Spleen (tissue), 11 donors: ENCODE measurements around the gene THOC7. TPM values are rescaled to one million over a fixed set of nuclear protein-coding genes. Genes with fewer than 3 reads are reported as not detected.

ENCODE experiments used
- DNase-seq: peaks from one replicate; pipeline ENCODE4 v3.0.0-alpha.2; 2020
- H3K27ac ChIP-seq, 8 donors: fragments of 200-600 bp; sonication (generic) in 7 of 8; 1 replicate in 4 of 8; 2 replicates in 4 of 8; pipeline versions ENCODE4 v1.5.0 to v1.8.0; 2016 to 2021; ENCODE audit warnings: inconsistent platforms in 4 of 8, mild to moderate bottlenecking in 4 of 8, moderate library complexity in 1 of 8
- H3K27me3 ChIP-seq, 7 donors: fragments of 200-600 bp; sonication (generic) in 6 of 7; replicated peaks in 1 of 7; 1 replicate in 4 of 7; 2 replicates in 3 of 7; pipeline versions ENCODE4 v1.5.0 to v1.8.0; 2016 to 2021; ENCODE audit warnings: inconsistent platforms in 3 of 7, mild to moderate bottlenecking in 1 of 7
- H3K36me3 ChIP-seq, 6 donors: fragments of 200-600 bp; sonication (generic) in 5 of 6; 1 replicate in 4 of 6; 2 replicates in 2 of 6; pipeline versions ENCODE4 v1.5.0 to v1.8.0; 2016 to 2021; ENCODE audit warnings: inconsistent platforms in 2 of 6
- H3K4me1 ChIP-seq, 6 donors: fragments of 200-600 bp; sonication (generic) in 5 of 6; 1 replicate in 3 of 6; 2 replicates in 3 of 6; pipeline versions ENCODE4 v1.5.0 to v1.8.0; 2016 to 2021; ENCODE audit warnings: inconsistent platforms in 3 of 6
- H3K4me3 ChIP-seq, 8 donors: fragments of 200-600 bp; sonication (generic) in 7 of 8; 1 replicate in 4 of 8; 2 replicates in 4 of 8; pipeline versions ENCODE4 v1.5.0 to v1.8.0; 2016 to 2021; ENCODE audit warnings: inconsistent platforms in 4 of 8, mild to moderate bottlenecking in 4 of 8, moderate library complexity in 2 of 8
- H3K9me3 ChIP-seq, 8 donors: fragments of 200-600 bp; sonication (generic) in 7 of 8; 1 replicate in 4 of 8; 2 replicates in 4 of 8; pipeline versions ENCODE4 v1.5.0 to v1.8.0; 2016 to 2021; ENCODE audit warnings: inconsistent platforms in 4 of 8
- POLR2A ChIP-seq, 3 donors: fragments of 450-650 bp; IDR thresholded peaks; one replicate each; pipeline ENCODE4 v1.5.1; 2017; ENCODE audit warnings: antibody characterized with exemption in 3 of 3, mild to moderate bottlenecking in 1 of 3
- POLR2AphosphoS5 ChIP-seq, 3 donors: sonication (generic); formaldehyde crosslinking; IDR thresholded peaks; one replicate each; pipeline ENCODE4 v1.5.1; 2017; ENCODE audit warnings: antibody characterized with exemption in 3 of 3
- WGBS, 5 donors: extraction: QIAGEN DNeasy Blood & Tissue Kit in 3 of 5; methylation state at CpG; one replicate each; pipeline versions ENCODE4 v1.1.5 to v1.1.7; 2013 to 2018; 5-methylcytosine and 5-hydroxymethylcytosine counted together
- intact Hi-C: fragments of 100-400 bp; cut with DNase I; formaldehyde crosslinking; loops from one replicate; pipeline ENCODE4 v1.15.0; 2023; ENCODE audit warnings: low total_unique reads
- polyA plus RNA-seq, 3 donors: library from polyadenylated mRNA; stranded (reverse); fragments of 200-250 nt; gene quantifications; one replicate each; pipeline ENCODE4 v1.2.1, GENCODE V29; 2013
- total RNA-seq, 7 donors: library from RNA; depleted of rRNA in 3 of 7; stranded (reverse); fragments of >200 nt in 3 of 7; fragmentation: NEBNext Ultra II Directional in 4 of 7; extraction: Animal tissue kit (Norgen Biotek cat#: 25700) in 4 of 7; gene quantifications; one replicate each; pipeline versions ENCODE4 v1.1.0 to v1.2.1, GENCODE V29; 2016 to 2021
- TF ChIP-seq, protein P1 (sequence below), 11 experiments: fragments of 200-600 bp in 7 of 11; fragments of 450-650 bp in 4 of 11; sonication (generic) in 4 of 11; IDR thresholded peaks in 8 of 11; conservative IDR thresholded peaks in 3 of 11; 1 replicate in 7 of 11; 2 replicates in 4 of 11; pipeline versions ENCODE4 v1.4.0 to v1.8.0; 2016 to 2021; ENCODE audit warnings: antibody characterized with exemption in 11 of 11, inconsistent platforms in 4 of 11, mild to moderate bottlenecking in 1 of 11
- donor health status: healthy with polysubstance abuse.
- donor health status: DM: no; HTN: no; CAD: no; lungs with moderate emphysema.
- donor health status: DM: no; HTN: no; CAD: no.
- donor health status: Bipolar disorder and iron deficiency.
- donor health status: healthy.
- donor health status: DM: no; HTN: no; CAD: no.
- donor health status: DM: yes; HTN: yes; CAD: no.

The THOC7 gene
- total and polyA plus RNA-seq, 10 donors: 23.8 to 74.6 (median 39.0) TPM

- Histone ChIP-seq H3K4me1 (no peaks in the 10 kb centered on the region), H3K27ac (no peak overlapping the region), H3K4me3 (no peak overlapping the region), H3K9me3 (no peaks in the 10 kb centered on the region), H3K36me3 (peaks cover 0 to 82% (median 42%) of the 10 kb centered on the region in 6 donors), H3K27me3 (no peaks in the 10 kb centered on the region)
- DNase-seq: no peak
- intact Hi-C loops: no loop called here
- no peak for TF ChIP-seq POLR2AphosphoS5 (IDR thresholded peaks at IDR 0.05)
- TF ChIP-seq, protein P1, sequence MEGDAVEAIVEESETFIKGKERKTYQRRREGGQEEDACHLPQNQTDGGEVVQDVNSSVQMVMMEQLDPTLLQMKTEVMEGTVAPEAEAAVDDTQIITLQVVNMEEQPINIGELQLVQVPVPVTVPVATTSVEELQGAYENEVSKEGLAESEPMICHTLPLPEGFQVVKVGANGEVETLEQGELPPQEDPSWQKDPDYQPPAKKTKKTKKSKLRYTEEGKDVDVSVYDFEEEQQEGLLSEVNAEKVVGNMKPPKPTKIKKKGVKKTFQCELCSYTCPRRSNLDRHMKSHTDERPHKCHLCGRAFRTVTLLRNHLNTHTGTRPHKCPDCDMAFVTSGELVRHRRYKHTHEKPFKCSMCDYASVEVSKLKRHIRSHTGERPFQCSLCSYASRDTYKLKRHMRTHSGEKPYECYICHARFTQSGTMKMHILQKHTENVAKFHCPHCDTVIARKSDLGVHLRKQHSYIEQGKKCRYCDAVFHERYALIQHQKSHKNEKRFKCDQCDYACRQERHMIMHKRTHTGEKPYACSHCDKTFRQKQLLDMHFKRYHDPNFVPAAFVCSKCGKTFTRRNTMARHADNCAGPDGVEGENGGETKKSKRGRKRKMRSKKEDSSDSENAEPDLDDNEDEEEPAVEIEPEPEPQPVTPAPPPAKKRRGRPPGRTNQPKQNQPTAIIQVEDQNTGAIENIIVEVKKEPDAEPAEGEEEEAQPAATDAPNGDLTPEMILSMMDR (IDR thresholded peaks at IDR 0.05 in 8 of 11, conservative IDR thresholded peaks at IDR 0.05 in 3 of 11): no peak
- TF ChIP-seq POLR2A (IDR thresholded peaks at IDR 0.05): no peak
- WGBS, 5 donors: 93 to 97% (median 96%) methylated on average over 6 of the region's 6 CpGs
Measured at GRCh38 chr3:63830526-63830925, 33.1 kb downstream of the THOC7 start.

DNA sequence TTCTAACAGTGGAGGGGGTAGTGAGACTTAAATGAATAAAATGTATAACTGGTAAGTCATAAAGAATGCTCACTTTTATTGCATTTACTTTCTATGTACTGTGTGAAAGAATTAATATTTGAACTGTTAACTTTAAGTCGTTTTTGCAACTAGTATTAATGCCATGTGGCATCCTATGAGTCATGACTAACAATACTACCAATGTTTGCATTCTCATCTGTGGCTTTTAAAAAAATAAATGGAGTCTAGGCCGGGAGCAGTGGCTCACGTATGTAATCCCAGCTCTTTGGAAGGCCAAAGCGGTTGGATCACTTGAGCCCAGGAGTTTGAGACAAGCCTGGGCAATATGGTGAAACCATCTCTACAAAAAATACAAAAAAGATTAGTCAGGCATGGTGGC, 39.3 kb downstream of the THOC7 start:
- TF ChIP-seq POLR2A (IDR thresholded peaks at IDR 0.05): no peak

GRCh38 chr3:63819151-63819398, 44.5 kb downstream of the THOC7 start, which contains the start of gene C3orf49:
TSS of gene C3orf49 (plus strand) at chr3:63819299. CDS start at chr3:63819472, 173 bp downstream.
- H3K4me1 ChIP-seq: peaks cover 0 to 6% (median 0%) of the 10 kb centered on the region in 6 donors
- H3K9me3 ChIP-seq: no peaks in the 10 kb centered on the region
- intact Hi-C loops: loop anchor here (5.0 kb wide), 1 partner anchor 467 kb away; no protein-coding TSS in a partner anchor
- WGBS, 5 donors: 93 to 100% (median 97%) methylated on average over 1 of the region's 1 CpG
- TF ChIP-seq POLR2AphosphoS5 (IDR thresholded peaks at IDR 0.05) (no peak), POLR2A (IDR thresholded peaks at IDR 0.05) (no peak)
- TF ChIP-seq, protein P1 (IDR thresholded peaks at IDR 0.05 in 8 of 11, conservative IDR thresholded peaks at IDR 0.05 in 3 of 11): no peak
- DNase-seq: no peak
- H3K4me3 ChIP-seq: no peak within 1 kb of the TSS
- no peaks in the 10 kb centered on the region for H3K27me3 ChIP-seq
- no peaks in the 10 kb centered on the region for H3K36me3 ChIP-seq
- no peak within 1 kb of the TSS for H3K27ac ChIP-seq

More for the DNA sequence above, 39.3 kb downstream of the THOC7 start:
- no peak overlapping the region for H3K4me3 ChIP-seq
- H3K4me1 ChIP-seq: no peaks in the 10 kb centered on the region
- no peak for DNase-seq
- intact Hi-C loops: no loop called here
- no peaks in the 10 kb centered on the region for H3K27me3 ChIP-seq
- 87 to 97% (median 91%) methylated on average over 4 of the region's 4 CpGs for WGBS, 5 donors
- peaks cover 0 to 21% (median 2%) of the 10 kb centered on the region in 6 donors for H3K36me3 ChIP-seq
- H3K27ac ChIP-seq: no peak overlapping the region
- no peaks in the 10 kb centered on the region for H3K9me3 ChIP-seq

GRCh38 chr3:63818282-63819150, 45.1 kb downstream of the THOC7 start:
- no peaks in the 10 kb centered on the region for H3K36me3 ChIP-seq
- peaks cover 0 to 6% (median 0%) of the 10 kb centered on the region in 6 donors for H3K4me1 ChIP-seq
- 43 to 49% (median 46%) methylated on average over 10 of the region's 10 CpGs for WGBS, 5 donors
- no peaks in the 10 kb centered on the region for H3K27me3 ChIP-seq
- intact Hi-C loops: loop anchor here (5.0 kb wide), 1 partner anchor 466 kb away; no protein-coding TSS in a partner anchor
- H3K9me3 ChIP-seq: no peaks in the 10 kb centered on the region
- H3K4me3 ChIP-seq: no peak overlapping the region
- no peak for DNase-seq
- TF ChIP-seq POLR2AphosphoS5 (IDR thresholded peaks at IDR 0.05) (no peak), POLR2A (IDR thresholded peaks at IDR 0.05) (no peak)
- TF ChIP-seq, protein P1 (IDR thresholded peaks at IDR 0.05 in 8 of 11, conservative IDR thresholded peaks at IDR 0.05 in 3 of 11): peak; percentile 70 to 89 (median 85)
- no peak overlapping the region for H3K27ac ChIP-seq
